Transverse colon (tissue), 3 donors: ENCODE data around the gene NT5C2.

Source experiments
- EP300 ChIP-seq: sonication (generic); formaldehyde crosslinking; IDR thresholded peaks from one replicate; pipeline ENCODE4 v1.6.1; 2017; ENCODE audit warnings: antibody characterized with exemption, low read depth
- POLR2A ChIP-seq: fragments of 450-650 bp; IDR thresholded peaks from one replicate; pipeline ENCODE4 v1.6.1; 2016; ENCODE audit warnings: antibody characterized with exemption, mild to moderate bottlenecking, moderate library complexity
- TF ChIP-seq, protein P1 (sequence below), 5 experiments: fragments of 200-600 bp in 3 of 5; fragments of 450-650 bp in 2 of 5; sonication (generic) in 3 of 5; IDR thresholded peaks; 1 replicate in 2 of 5; 2 replicates in 3 of 5; pipeline ENCODE4 v1.5.1; 2016 to 2017; ENCODE audit warnings: antibody characterized with exemption in 5 of 5, inconsistent platforms in 3 of 5, mild to moderate bottlenecking in 2 of 5, moderate library complexity in 1 of 5

DNA sequence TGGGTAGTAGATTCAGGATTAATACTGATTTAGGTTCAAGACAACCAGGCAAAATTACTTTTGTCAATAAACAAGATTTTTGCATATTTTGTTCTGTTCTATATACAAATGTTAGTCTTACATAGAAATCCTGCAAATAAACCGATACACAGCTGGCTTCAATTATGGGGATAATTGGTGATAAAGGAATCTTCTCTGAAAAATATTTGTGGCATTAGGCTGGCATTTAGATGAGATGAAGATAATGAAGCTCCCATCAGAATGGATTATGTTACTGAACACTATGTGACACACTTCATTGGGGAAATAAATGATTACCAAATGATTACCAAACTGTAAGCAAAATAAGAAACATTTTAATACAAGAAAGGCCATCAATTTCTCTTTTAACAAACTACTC lies 65.8 kb downstream of the NT5C2 start:
- TF ChIP-seq POLR2A (no peak), EP300 (no peak)
- TF ChIP-seq, protein P1, sequence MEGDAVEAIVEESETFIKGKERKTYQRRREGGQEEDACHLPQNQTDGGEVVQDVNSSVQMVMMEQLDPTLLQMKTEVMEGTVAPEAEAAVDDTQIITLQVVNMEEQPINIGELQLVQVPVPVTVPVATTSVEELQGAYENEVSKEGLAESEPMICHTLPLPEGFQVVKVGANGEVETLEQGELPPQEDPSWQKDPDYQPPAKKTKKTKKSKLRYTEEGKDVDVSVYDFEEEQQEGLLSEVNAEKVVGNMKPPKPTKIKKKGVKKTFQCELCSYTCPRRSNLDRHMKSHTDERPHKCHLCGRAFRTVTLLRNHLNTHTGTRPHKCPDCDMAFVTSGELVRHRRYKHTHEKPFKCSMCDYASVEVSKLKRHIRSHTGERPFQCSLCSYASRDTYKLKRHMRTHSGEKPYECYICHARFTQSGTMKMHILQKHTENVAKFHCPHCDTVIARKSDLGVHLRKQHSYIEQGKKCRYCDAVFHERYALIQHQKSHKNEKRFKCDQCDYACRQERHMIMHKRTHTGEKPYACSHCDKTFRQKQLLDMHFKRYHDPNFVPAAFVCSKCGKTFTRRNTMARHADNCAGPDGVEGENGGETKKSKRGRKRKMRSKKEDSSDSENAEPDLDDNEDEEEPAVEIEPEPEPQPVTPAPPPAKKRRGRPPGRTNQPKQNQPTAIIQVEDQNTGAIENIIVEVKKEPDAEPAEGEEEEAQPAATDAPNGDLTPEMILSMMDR (IDR thresholded peaks at IDR 0.05), result no peak
